Ishikawa (cell line): Measurements from ENCODE around the gene ROBO1.

Experiments used
- CEBPB ChIP-seq: IDR thresholded peaks from 2 replicates; pipeline ENCODE4 v1.6.1; 2012
- CREB1 ChIP-seq: IDR thresholded peaks from 2 replicates; pipeline ENCODE4 v1.6.1; 2012; ENCODE audit warnings: low read depth
- EGR1 ChIP-seq: IDR thresholded peaks from 2 replicates; pipeline ENCODE4 v1.6.1; 2012
- EP300 ChIP-seq: IDR thresholded peaks from 2 replicates; pipeline ENCODE4 v1.6.1; 2012; ENCODE audit warnings: borderline replicate concordance
- FOXM1 ChIP-seq: IDR thresholded peaks from 2 replicates; pipeline ENCODE4 v1.6.1; 2012; ENCODE audit warnings: low read depth, borderline replicate concordance
- MAX ChIP-seq: IDR thresholded peaks from 2 replicates; pipeline ENCODE4 v1.6.1; 2012
- NFIC ChIP-seq: IDR thresholded peaks from 2 replicates; pipeline ENCODE4 v1.6.1; 2012
- RAD21 ChIP-seq: IDR thresholded peaks from 2 replicates; pipeline ENCODE4 v1.6.1; 2012; ENCODE audit warnings: low read depth
- REST ChIP-seq: IDR thresholded peaks from 2 replicates; pipeline ENCODE4 v1.6.1; 2012; ENCODE audit warnings: low read depth, mild to moderate bottlenecking
- TAF1 ChIP-seq: IDR thresholded peaks from 2 replicates; pipeline ENCODE4 v1.6.1; 2012; ENCODE audit warnings: low read depth, mild to moderate bottlenecking
- TCF12 ChIP-seq: IDR thresholded peaks from 2 replicates; pipeline ENCODE4 v1.6.1; 2012; ENCODE audit warnings: low read depth
- TEAD4 ChIP-seq: IDR thresholded peaks from 2 replicates; pipeline ENCODE4 v1.6.1; 2012
- USF1 ChIP-seq: IDR thresholded peaks from 2 replicates; pipeline ENCODE4 v1.6.1; 2012
- YY1 ChIP-seq: IDR thresholded peaks from 2 replicates; pipeline ENCODE4 v1.6.1; 2012; ENCODE audit warnings: low read depth
- ZBTB7A ChIP-seq: IDR thresholded peaks from 2 replicates; pipeline ENCODE4 v1.6.1; 2012; ENCODE audit warnings: low read depth

The ROBO1 gene

GRCh38 chr3:78736863-78737262, 1030.9 kb downstream of the ROBO1 start:
- TF ChIP-seq EGR1 (no peak), YY1 (no peak), CREB1 (no peak), USF1 (no peak), TAF1 (no peak)

GRCh38 chr3:78734048-78734637, 1033.7 kb downstream of the ROBO1 start:
- TF ChIP-seq TCF12 (no peak), MAX (no peak), EGR1 (no peak), YY1 (no peak), TEAD4 (no peak), NFIC (0 out of 2 replicates have a peak, but pooled peaks have one; percentile 21), CEBPB (no peak)

- TF ChIP-seq USF1 = no peak
- TF ChIP-seq TAF1 = no peak
- TF ChIP-seq TCF12 = no peak
- TF ChIP-seq NFIC = no peak
- TF ChIP-seq EP300 = no peak
- no peak for TF ChIP-seq YY1
These were observed 1034.9 kb downstream of the ROBO1 start for GRCh38 chr3:78732893-78733292.

GRCh38 chr3:78732471-78732870, 1035.3 kb downstream of the ROBO1 start:
- TF ChIP-seq RAD21 (no peak), YY1 (no peak), FOXM1 (no peak), EGR1 (no peak), CREB1 (no peak), TCF12 (no peak), MAX (no peak), USF1 (no peak)

- TF ChIP-seq RAD21 = no peak
- TF ChIP-seq CEBPB = no peak
- no peak for TF ChIP-seq MAX
- TF ChIP-seq ZBTB7A = no peak
- no peak for TF ChIP-seq CREB1
These were observed 1037.9 kb downstream of the ROBO1 start for GRCh38 chr3:78729946-78730345.

GRCh38 chr3:78728406-78729145, 1039.2 kb downstream of the ROBO1 start:
- no peak for TF ChIP-seq TEAD4
- TF ChIP-seq MAX = 0 out of 2 replicates have a peak, but pooled peaks have one; percentile 32
- TF ChIP-seq TCF12 = no peak
- no peak for TF ChIP-seq CEBPB
- no peak for TF ChIP-seq ZBTB7A
- no peak for TF ChIP-seq RAD21
- TF ChIP-seq CREB1 = no peak
- TF ChIP-seq TAF1 = no peak
- no peak for TF ChIP-seq REST
- TF ChIP-seq USF1 = peak; percentile 63; the same call in 1 of the 2 replicates
- no peak for TF ChIP-seq FOXM1

- no peak for TF ChIP-seq EGR1
- TF ChIP-seq TEAD4 = no peak
- TF ChIP-seq NFIC = no peak
- no peak for TF ChIP-seq TAF1
These were observed 1041.3 kb downstream of the ROBO1 start for GRCh38 chr3:78726545-78726944.
